GM21825 (cell line): ENCODE data around the gene SKA2.
"Not testable (repeated sequence)": the region's sequence is repeated elsewhere in the genome, so short reads cannot be mapped to it uniquely, and the experiment has no call there.

ENCODE experiments used
- ATAC-seq: cut with Tn5 transposase; IDR thresholded peaks from one replicate; pipeline ENCODE4 v1.9.1; 2021; ENCODE audit warnings: mild to moderate bottlenecking, moderate library complexity; ENCODE audit not compliant: unreplicated experiment

SKA2 gene, protein sequence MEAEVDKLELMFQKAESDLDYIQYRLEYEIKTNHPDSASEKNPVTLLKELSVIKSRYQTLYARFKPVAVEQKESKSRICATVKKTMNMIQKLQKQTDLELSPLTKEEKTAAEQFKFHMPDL

DNA sequence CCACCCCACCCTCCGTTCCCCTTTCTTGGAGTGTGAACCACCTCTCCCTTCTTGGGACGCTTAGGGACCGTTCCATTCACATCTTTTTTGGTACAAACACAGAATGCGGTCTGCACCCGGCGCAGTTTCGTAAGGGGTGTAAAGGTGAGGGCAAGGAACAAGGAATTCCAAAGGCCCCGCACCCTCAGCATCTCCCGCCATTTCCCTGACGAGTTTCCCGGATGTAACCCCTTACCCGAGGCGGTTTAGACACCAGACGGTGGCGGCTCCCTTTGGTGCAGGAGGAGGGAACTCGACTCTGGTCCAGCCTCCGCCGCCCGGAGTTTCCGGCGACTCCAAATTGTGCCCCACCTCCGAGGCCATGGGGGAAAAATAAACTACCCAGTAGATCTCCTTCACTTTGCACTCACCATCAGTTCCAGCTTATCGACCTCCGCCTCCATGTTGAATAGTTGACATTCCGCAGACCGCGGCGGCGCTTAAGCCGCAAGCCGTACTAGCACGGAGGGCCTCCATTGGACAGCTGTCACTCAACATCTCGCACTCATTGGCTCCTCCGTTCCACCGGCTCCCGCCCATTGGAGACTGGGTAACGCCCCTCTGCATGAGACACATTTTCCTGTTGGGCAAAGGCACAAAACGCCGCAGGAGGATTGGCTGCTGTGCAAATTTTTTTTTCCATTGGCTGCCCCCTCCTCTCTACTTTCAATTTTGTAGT, at the start of gene SKA2:
Gene SKA2, minus strand, starts transcription at position 466 of the 718 bp plus-strand sequence. Its CDS starts 23 bp downstream, at position 443.
- peak; percentile 75 for ATAC-seq

DNA sequence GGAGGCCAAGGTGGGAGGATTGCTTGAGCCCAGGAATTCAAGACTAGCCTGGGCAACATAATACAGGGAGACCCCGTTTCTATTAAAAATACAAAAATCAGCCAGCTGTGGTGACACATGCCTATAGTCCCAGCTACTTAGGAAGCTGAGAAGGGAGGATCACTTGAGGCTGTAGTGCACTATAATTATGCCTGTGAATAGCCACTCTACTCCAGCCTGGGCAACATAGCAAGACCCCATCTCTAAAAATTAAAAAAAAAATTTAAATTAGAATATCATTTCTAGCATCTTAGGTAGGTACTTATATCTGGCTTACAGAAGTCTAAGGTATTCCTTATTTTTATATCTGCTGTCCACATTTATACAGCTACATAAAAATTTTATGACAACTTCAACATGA, 47.3 kb upstream of the SKA2 start:
- ATAC-seq, result no peak

DNA sequence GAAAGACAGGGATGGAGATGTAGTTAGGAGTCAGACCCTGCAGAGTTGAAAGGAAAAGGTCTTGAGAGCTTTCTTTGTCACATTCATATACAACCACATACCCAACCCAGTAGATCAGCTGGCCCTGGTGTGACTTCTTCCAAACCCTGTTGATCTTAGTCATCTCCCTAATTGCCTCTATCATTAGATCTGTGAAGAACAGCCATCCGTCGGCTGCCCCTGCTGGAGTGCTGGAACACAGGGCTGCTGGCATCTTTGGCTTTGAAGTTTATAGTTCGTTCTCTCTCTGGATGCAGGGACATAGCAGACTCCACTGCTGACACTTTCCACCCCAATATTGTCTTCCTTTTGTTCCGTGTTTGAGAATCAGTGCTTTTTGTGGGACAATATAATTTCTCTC, 44.4 kb upstream of the SKA2 start:
- no peak for ATAC-seq

DNA sequence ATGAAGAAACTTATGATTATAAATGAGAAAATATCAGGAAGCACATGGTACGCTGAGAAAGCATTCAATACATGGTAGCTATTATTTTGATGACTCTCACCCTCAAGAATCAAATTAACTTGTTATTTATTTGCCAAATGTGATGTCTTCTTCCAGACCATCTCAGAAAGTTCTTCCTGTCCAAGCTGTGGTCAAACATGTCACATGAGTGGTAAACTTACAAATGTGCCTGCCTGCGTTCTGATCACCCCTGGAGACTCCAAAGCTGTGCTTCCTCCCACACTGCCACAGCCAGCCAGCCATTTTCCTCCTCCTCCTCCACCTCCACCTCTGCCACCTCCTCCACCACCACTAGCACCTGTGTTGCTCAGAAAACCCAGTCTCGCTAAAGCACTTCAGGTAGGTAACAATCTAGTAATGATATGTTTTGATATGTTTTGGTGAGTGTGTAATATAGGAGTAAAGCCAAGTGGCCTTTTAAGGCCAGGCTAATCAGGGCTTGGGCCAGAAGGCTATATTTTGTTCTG, 38.4 kb upstream of the SKA2 start:
- no peak for ATAC-seq

DNA sequence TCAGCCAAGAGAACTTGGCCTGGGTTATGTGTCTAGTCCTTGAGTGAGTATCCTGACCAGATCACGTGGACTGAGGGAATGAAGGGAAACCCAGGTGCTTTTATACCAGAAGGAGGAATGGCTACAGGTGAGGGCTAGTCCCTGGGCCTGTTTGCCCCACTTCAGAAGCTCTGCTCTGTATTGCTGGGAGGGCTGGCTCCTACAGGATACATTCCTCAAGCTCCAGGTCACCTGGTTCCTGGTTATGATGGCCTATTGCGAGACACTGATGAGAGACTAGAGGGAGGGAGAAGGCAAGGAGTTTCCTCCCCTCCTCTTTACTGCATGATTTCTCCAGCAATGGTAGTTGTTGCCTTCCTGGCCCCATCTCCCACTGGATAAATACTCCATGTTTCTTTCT, 35.8 kb upstream of the SKA2 start:
- no peak for ATAC-seq

DNA sequence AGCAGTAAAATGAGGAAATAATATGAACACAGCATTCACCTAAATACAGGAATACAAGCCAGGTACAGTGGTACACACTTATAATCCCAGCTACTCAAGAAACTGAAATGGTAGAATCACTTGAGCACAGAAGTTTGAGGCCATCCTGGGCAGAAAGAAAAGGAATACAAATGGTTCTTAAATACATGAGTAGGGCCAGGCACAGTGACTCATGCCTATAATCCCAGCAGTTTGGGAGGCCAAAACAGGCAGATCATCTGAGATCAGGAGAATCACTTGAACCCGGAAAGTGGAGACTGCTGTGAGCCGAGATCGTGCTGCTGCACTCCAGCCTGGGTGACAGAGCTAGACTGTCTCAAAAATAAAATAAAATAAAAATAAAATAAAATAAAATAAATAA, 31.9 kb upstream of the SKA2 start:
- no peak for ATAC-seq

DNA sequence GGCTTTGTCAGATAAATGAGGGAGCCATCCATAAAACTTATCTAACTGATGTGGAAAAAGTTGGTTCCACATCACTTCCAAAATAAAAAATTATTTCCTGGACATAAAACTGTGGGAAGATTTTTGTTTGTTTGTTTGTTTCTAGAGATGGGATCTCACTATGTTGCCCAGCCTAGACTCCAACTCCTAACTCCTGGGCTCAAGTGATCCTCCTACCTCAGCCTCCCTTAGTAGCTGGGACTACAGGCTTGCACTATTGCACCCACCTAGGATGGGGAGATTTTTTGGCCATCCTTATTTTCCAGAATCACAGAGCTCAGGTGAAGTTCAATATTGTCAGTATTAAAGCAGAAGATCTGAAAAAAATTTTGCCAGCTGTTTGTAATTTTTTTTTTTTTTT, 31.0 kb upstream of the SKA2 start:
- no peak for ATAC-seq

DNA sequence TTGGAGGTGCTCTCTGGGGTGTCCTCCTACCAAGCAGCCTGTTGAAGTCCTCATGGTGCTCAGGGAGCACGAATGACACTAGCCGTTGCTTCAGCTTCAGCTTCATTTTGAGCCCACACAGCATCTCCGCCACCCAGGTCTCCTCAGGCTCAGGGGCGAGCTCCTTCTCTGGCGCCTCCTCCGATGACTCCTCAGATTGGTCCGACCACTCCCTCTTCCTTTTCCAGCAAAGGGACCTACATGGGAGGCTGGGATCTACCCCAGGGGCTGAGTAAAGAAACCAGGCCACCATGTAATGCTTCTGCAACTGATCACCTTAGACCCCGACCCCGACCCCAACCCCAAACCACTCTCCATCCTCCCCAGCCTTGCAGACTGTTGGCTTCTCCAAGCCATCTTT, 26.5 kb upstream of the SKA2 start:
- ATAC-seq, result no peak

DNA sequence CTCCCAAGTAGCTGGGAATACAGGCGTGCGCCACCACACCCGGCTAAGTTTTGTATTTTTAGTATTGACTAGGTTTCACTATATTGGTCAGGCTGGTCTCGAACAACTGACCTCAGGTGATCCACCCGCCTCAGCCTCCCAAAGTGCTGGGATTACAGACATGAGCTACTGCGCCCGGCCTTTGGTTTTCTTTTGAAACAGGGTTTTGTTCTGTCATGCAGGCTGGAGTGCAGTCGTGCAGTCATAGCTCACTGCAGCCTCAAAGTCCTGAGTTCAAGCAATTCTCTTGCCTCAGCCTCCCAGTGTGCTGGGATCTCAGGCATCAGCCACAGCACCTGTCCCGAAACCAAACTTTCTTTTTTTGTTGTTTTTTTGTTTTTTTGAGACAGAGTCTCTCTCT, 25.6 kb upstream of the SKA2 start:
- no peak for ATAC-seq

DNA sequence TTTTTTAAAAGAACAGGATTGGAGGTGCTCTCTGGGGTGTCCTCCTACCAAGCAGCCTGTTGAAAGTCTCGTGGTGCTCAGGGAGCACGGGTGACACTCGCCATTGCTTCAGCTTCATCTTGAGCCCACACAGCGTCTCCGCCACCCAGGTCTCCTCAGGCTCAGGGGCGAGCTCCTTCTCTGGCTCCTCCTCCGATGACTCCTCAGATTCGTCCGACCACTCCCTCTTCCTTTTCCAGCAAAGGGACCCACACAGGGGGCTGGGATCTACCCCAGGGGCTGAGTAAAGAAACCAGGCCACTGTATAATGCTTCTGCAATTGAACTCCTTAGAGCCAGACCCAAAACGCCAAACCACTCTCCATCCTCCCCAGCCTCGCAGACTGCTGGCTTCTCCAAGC, 24.6 kb upstream of the SKA2 start:
- not testable (repeated sequence) for ATAC-seq

DNA sequence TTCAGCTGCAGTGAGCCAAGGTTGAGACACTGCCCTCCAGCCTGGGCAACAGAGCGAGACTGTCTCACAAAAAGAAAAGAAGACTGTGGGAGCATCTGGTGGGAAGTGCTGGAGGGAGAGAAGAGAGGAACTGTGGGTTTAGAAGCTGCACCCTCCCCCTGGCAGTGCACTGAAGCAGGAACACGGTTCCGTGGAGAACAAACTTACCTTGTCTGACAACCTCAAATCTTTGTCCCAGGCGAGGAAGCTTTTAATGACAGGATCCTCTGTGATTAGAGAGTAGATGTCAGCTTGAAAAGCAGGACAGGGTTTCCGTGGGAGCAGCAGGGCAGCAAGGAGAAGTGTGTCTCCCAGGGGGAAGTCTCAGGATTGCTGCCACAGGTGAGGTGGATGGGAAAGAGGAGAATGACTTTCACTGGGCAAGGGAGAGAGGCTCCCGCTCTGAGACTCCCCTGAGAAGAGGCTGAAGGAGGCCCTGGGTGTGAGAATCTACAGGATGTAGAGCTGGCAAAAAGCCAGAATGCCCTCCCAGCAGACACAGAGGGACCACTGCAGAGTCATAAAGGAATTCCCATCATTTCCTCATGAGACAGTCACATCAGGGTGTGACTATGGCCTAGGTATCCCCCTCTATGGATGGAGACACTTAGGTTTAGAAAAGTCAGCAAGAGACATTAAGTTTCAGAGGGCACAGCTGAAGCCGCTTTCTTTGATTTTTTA, 23.4 kb upstream of the SKA2 start:
- ATAC-seq, result no peak

DNA sequence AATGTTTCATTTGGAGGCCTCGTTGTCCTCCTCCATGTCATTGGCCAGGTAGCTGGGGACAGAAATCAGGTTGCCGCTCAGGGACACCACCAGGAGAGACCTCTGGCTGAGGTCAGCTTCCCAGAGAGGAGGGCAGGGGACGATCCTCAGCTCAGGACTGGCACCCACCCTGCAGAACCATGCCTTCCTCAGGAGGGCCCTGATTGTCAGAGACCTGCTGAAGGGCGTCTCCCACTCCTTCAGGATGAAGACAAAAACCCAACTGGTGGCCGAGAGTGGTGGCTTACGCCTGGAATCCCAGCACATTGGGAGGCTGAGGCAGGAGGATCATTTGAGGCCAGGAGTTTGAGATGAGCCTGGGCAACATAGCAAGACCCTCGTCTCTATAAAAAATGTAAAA, 20.1 kb upstream of the SKA2 start:
- ATAC-seq, result no peak

DNA sequence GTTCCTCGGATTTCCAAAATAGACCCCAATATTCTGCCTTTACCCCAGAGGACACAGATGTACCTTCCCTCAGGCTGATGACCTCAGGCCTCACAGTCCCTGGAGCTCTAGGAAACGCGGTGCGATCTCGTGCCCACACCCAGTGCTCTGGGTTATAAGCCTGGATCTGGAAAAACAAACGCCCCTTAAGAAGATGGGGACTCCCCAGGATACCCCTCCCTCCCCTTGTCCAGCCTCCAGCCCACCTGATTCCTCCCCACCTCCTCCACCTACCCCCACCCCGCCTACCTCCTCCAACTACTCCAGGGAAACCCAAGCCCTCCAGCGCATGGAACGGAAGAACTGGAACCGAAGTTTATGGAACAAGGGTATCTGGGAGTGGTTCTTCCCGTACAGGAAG, 19.7 kb upstream of the SKA2 start:
- no peak for ATAC-seq

DNA sequence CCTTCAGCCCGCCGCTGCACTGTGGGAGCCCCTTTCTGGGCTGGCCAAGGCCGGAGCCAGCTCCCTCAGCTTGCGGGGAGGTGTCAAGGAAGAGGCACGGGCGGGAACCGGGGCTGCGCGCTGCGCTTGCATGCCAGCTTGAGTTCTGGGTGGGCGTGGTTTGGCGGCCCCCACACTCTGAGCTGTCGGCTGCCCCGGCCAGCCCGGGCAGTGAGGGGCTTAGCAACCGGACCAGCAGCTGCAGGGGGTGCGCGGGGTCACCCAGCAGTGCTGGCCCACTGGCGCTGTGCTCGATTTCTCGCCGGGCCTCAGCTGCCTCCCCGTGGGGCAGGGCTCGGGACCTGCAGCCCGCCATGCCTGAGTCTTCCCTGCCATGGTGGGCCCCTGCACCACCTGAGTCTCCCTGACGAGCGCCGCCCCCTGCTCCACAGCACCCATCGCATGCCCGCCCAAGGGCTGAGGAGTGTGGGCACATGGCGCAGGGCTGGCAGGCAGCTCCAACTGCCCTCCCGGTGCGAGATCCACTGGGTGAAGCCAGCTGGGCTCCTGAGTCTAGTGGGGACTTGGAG, 17.5 kb upstream of the SKA2 start:
- no peak for ATAC-seq

DNA sequence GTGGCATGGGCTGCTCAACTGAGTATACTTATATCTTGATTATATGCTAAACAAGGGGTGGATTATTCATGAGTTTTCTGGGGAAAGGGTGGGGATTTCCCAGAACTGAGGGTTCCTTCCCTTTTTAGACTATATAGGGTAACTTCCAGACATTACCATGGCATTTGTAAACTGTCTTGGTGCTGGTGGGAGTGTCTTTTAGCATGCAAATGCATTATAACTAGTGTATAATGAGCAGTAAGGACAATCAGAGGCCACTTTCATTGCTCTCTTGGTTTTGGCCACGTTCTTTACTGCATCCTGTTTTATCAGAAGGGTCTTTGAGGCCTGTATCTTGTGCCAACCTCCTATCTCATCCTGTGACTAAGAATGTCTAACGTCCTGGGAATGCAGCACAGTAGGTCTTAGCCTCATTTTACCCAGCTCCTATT, 12.6 kb upstream of the SKA2 start:
- ATAC-seq, result no peak

DNA sequence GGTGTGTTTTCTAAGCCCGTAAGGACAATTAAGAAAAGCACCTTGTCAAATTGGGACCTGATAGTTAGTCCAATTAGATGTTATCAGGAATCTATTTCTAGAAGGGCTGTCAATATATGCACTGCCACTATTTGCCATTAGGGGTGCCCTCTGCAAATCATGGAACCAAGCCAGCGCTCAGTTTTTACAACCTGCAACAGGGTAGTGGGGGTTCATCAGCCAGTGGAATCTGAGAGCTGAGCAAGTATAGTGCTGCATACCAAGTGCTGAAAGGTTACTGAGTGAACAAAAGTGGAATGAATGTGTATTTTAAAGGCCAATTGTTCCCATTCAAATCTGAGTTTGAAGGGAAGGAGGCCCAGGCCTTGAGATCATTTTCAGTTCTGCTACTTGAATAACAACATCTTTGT, 11.0 kb upstream of the SKA2 start:
- ATAC-seq, result no peak

DNA sequence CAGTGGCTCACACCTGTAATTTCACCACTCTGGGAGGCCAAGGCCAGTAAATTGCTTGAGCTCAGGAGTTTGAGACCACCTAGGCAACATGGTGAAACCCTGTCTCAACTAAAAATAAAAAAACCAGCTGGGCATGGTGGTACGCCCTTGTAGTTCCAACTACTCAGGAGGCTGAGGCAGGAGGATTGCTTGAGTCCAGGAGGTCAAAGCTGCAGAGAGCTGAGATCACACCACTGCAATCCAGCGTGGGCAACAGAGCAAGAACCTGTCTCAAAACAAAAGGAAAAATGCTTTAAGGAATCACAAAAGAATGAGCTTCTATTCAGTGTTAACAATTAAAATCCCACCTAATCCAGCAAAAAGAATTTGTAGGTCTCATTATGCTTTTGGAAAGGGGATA, 6.5 kb upstream of the SKA2 start:
- ATAC-seq, result no peak

DNA sequence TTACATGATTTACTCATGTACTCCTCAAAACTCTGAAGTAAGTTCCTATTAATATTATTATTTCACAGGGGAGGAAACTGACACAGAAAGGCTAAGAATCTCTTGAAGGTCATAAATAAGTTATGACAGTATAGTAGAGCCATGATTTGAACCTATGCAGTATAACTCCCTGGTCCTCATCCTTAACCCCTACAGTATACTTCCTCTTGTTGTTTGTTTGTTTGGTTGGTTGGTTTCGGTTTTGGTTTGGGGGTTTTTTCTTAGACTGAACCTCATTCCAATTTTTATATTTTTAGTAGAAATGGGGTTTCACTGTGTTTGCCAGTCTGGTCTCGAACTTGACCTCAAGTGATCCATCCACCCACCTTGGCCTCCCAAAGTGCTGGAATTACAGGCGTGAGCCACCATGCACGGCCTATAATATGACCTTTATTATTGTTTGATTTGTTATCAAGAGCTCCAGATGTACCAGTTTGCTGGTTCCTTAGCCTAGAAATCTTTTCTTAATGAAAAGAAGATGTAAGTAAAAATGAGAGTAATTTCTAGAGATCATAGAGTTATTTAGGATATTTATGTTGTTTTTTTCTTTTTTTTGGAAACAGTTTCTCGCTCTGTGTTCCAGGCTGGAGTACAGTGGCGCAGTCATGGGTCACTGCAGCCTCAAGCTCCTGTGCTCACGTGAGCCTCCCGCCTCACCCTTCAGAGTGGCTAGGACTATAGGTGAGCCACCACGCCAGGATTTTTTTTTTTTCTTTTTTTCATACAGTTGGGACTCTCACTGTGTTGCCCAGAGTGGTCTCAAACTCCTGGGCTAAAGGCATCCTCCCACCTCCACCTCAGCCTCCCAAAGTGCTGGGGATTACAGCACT, 5.4 kb upstream of the SKA2 start:
- no peak for ATAC-seq

DNA sequence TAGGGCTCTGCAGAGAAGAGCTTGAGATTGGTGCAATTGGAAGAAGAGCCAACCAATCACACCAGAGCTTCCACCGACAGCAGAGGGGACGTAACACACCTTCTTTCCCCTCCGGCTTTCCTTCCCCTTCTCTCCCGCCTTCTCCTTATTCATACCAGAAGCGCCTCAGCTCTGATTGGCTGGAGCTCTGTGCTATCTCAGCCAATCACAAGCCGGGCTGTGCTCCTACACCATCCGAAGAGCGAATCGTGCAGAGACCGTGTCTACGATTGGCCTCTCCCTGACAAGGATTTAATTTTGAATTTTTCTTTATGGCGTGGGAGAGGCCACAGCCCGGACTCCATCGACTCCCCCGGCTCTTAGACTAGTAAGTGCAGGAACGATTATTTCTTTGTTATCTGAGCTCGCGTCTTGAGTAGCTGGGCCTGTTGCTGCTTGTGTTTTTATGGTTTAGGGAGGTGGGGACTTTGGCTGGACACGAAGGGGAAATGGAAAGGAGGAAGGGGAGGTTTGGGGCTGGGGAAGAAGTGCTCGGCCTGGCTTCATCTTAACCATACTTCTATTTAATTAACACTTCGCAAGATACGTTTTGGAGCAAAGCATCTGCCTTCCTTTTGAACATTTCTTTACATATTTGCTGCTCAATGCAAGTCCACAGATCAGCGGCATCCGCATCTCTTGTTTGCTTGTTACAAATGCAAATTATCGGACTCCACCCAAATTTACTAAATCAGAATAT, 622 bp upstream of the SKA2 start, which contains the start of gene PRR11:
Gene PRR11, plus strand, starts transcription at position 308 of the 739 bp plus-strand sequence. CDS start 14,007 bp downstream, outside the sequence.
- peak; percentile 85 for ATAC-seq

DNA sequence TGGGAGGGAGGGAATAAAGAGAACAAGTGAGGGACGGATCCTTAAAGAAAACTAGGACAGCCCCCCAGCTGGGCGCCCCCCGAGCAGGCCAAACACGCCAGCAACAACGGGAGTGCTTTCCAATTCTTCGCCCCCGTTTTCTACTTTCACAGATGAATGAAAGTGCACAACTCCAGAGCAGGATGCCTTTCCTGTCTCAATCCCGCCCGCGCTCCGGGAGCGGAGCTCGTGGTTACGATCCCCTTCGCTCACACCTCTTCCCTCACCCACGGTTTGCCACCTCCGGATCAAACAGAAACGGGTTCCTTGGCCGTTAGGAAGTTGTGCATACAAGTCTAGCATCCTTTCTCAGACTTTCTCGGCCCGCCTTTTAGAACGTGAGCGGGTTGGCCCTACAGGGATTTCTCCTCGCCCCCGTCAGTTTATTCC, 680 bp downstream of the SKA2 start:
- ATAC-seq, result no peak
